A549 (cell line): Measurements from ENCODE around the gene SZT2.

ENCODE experiments used
- CHD2 ChIP-seq: fragments of 150-350 bp; IDR thresholded peaks from 2 replicates; pipeline ENCODE4 v1.6.1; 2014; ENCODE audit warnings: low read length; ENCODE audit not compliant: partially characterized antibody
- CTCF ChIP-seq: fragments of >200 bp; sonication (Bioruptor Twin); formaldehyde crosslinking; IDR thresholded peaks from 3 replicates; pipeline ENCODE4 v1.5.1; 2016
- EHMT2 ChIP-seq: fragments of 200-600 bp; sonication (generic); IDR thresholded peaks from 2 replicates; pipeline ENCODE4 v1.6.1; 2016; ENCODE audit warnings: antibody characterized with exemption, low read depth, mild to moderate bottlenecking, moderate library complexity
- EP300 ChIP-seq, 2 experiments: fragments of >200 bp; sonication (Bioruptor Twin); formaldehyde crosslinking; IDR thresholded peaks; 2 replicates in 1 of 2; 3 replicates in 1 of 2; pipeline ENCODE4 v1.6.1; 2016 to 2017
- HDAC2 ChIP-seq: fragments of 200-600 bp; sonication (generic); IDR thresholded peaks from 2 replicates; pipeline ENCODE4 v1.6.1; 2016
- MAX ChIP-seq: IDR thresholded peaks from 2 replicates; pipeline ENCODE4 v1.6.1; 2012
- PBX3 ChIP-seq: IDR thresholded peaks from 2 replicates; pipeline ENCODE4 v1.6.1; 2012
- REST ChIP-seq: fragments of 200-600 bp; sonication (generic); IDR thresholded peaks from 2 replicates; pipeline ENCODE4 v1.6.1; 2016; ENCODE audit warnings: antibody characterized with exemption, mild to moderate bottlenecking, moderate library complexity
- RNF2 ChIP-seq: fragments of 200-600 bp; sonication (generic); IDR thresholded peaks from 2 replicates; pipeline ENCODE4 v1.6.1; 2016; ENCODE audit warnings: low read depth, mild to moderate bottlenecking, antibody characterized with exemption, moderate library complexity, borderline replicate concordance
- ZSCAN20 ChIP-seq: fragments of 250-450 bp; sonication (Bioruptor Pico); IDR thresholded peaks from 2 replicates; pipeline ENCODE4 v1.8.0; 2022; ENCODE audit warnings: mild to moderate bottlenecking, moderate library complexity

GRCh38 chr1:43466403-43466802, 76.7 kb downstream of the SZT2 start:
- TF ChIP-seq MAX (no peak), EHMT2 (no peak), CHD2 (no peak), PBX3 (no peak), REST (no peak), CTCF (no peak), ZSCAN20 (no peak), RNF2 (no peak), HDAC2 (no peak), EP300 (IDR thresholded peaks at IDR 0.05) (no peak)
